Subcutaneous adipose tissue (tissue), 4 donors: ENCODE results near the gene CHST11. TPM values are rescaled to one million over a fixed set of nuclear protein-coding genes. Genes with fewer than 3 reads are reported as not detected.

Experiments used
- total RNA-seq, 4 donors: library from RNA; depleted of rRNA; stranded (reverse); fragments of >200 nt; gene quantifications; one replicate each; pipeline ENCODE4 v1.1.0, GENCODE V29; 2016
- TF ChIP-seq, protein P1 (sequence below): fragments of 450-650 bp; IDR thresholded peaks from one replicate; pipeline ENCODE4 v1.5.1; 2016; ENCODE audit warnings: low read depth, mild to moderate bottlenecking, control low read depth, antibody characterized with exemption, moderate library complexity

Gene CHST11
- total RNA-seq, 4 donors from 2014 or later: 5.1 to 48.4 (median 9.3) TPM

GRCh38 chr12:104588921-104589590 lies 132.3 kb downstream of the CHST11 start:
- TF ChIP-seq, protein P1, sequence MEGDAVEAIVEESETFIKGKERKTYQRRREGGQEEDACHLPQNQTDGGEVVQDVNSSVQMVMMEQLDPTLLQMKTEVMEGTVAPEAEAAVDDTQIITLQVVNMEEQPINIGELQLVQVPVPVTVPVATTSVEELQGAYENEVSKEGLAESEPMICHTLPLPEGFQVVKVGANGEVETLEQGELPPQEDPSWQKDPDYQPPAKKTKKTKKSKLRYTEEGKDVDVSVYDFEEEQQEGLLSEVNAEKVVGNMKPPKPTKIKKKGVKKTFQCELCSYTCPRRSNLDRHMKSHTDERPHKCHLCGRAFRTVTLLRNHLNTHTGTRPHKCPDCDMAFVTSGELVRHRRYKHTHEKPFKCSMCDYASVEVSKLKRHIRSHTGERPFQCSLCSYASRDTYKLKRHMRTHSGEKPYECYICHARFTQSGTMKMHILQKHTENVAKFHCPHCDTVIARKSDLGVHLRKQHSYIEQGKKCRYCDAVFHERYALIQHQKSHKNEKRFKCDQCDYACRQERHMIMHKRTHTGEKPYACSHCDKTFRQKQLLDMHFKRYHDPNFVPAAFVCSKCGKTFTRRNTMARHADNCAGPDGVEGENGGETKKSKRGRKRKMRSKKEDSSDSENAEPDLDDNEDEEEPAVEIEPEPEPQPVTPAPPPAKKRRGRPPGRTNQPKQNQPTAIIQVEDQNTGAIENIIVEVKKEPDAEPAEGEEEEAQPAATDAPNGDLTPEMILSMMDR: no peak

GRCh38 chr12:104590022-104590421 lies 133.3 kb downstream of the CHST11 start:
- TF ChIP-seq, protein P1: no peak

- TF ChIP-seq, protein P1: no peak
These were observed 134.6 kb downstream of the CHST11 start for GRCh38 chr12:104591257-104591885.

- TF ChIP-seq, protein P1: no peak
These were observed 136.7 kb downstream of the CHST11 start for GRCh38 chr12:104593482-104593881.

DNA sequence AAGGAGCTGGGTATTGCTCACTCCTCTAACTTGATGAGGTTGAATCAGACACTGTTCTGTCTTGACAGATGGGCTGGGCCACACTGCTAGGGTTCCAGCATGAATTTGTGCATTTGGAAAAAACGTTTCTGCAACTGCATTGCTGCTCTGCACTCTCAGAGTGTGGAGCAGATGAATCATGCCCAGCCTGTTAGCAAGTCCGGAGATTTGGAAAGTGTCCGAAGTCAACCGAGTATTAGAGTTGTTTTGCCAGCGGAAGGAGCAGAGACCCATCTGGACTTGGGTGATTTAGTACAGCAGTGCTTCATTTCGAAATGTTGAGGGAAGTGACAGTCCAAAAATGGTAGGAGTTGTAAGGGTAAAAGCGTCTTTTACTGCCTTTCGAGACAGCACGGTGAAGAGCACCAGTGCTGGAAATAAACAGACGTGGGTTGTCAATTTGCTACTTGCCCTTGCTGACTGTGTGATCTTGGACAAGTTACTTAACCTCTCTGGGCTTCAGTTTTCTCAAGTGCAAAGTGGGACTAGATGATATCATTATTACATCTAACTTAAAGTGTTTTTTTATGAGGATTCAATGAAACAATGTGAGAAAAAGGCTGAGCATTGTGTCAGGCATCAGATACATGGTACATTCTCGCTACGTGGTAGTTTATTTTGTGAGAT lies 139.5 kb downstream of the CHST11 start:
- TF ChIP-seq, protein P1: no peak

DNA sequence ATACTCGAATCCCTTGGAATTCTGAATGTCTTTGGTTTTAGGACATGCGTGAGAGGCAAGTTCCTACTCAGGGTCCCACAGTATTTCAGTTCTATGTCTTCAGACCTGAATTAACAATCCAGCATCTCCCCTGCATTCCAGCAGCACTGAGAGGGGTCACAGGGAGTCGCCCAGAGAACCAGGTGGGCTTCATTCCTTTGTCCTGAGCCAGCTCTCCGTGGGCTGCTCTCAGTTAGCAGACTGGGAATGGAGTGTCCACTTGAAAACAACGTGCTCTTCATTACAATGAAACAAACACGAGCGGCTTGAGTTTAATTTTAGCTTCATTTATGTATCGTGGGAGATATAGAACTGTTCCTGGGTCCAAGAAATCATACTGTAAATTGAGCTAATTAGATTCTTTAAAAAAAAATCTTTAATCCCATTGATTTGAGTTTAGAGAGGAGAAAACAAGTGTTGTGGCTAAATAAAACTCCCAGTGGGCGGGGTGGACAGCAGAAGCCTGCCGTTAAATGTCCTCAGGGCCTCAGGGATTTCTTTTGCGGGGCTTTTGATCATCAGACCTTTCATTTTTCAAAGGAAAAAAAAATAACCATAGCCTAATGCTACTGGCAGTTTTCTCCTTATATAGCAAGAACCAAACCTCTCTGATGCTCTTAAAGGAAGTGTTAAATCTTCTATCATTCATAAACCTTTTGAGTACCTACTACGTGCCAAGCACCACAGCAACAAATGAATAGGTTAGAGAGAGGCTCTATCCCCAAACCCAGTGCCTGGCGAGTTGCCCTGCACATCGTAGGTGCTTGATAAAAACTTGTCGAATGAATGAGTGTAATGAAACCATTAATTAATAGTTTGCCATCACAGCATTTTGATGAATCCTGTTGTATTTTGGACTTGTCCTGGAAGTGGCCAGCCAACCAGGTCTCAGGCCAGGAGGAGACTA lies 140.4 kb downstream of the CHST11 start:
- TF ChIP-seq, protein P1: no peak
